ENCODE data around the gene ZGRF1.
"Not testable (repeated sequence)": the region's sequence is repeated elsewhere in the genome, so short reads cannot be mapped to it uniquely, and the experiment has no call there.

ZGRF1 gene

GRCh38 chr4:112523008-112523721 is 113.5 kb downstream of the ZGRF1 start:
- Histone ChIP-seq H3K27me3 (ENCODE audit: insufficient read depth, poor library complexity, severe bottlenecking) (peaks cover 43% of the 10 kb centered on the region), H3K4me3 (replicated peaks; ENCODE audit: insufficient read depth, low read length) (peak overlapping the region; percentile 48), H3K27ac (replicated peaks) (no peak overlapping the region)
- DNase-seq (ENCODE audit: low read depth in 1 of 2, low spot score in 1 of 2) = peak in 1 of 2 experiments; percentile 72
- TF ChIP-seq SPI1 (IDR thresholded peaks at IDR 0.05; ENCODE audit: borderline replicate concordance, low read depth) (no peak), GABPA (IDR thresholded peaks at IDR 0.05; ENCODE audit: low read depth) (no peak)
- TF ChIP-seq, protein P1, sequence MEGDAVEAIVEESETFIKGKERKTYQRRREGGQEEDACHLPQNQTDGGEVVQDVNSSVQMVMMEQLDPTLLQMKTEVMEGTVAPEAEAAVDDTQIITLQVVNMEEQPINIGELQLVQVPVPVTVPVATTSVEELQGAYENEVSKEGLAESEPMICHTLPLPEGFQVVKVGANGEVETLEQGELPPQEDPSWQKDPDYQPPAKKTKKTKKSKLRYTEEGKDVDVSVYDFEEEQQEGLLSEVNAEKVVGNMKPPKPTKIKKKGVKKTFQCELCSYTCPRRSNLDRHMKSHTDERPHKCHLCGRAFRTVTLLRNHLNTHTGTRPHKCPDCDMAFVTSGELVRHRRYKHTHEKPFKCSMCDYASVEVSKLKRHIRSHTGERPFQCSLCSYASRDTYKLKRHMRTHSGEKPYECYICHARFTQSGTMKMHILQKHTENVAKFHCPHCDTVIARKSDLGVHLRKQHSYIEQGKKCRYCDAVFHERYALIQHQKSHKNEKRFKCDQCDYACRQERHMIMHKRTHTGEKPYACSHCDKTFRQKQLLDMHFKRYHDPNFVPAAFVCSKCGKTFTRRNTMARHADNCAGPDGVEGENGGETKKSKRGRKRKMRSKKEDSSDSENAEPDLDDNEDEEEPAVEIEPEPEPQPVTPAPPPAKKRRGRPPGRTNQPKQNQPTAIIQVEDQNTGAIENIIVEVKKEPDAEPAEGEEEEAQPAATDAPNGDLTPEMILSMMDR (IDR thresholded peaks at IDR 0.05; ENCODE audit: insufficient read depth, low read length) = peak; percentile 2

GRCh38 chr4:112522431-112522830 is 114.3 kb downstream of the ZGRF1 start:
- not testable (repeated sequence) for H3K4me3 ChIP-seq (replicated peaks; ENCODE audit: insufficient read depth, low read length)
- peaks cover 51% of the 10 kb centered on the region for H3K27me3 ChIP-seq (ENCODE audit: insufficient read depth, poor library complexity, severe bottlenecking)

DNA sequence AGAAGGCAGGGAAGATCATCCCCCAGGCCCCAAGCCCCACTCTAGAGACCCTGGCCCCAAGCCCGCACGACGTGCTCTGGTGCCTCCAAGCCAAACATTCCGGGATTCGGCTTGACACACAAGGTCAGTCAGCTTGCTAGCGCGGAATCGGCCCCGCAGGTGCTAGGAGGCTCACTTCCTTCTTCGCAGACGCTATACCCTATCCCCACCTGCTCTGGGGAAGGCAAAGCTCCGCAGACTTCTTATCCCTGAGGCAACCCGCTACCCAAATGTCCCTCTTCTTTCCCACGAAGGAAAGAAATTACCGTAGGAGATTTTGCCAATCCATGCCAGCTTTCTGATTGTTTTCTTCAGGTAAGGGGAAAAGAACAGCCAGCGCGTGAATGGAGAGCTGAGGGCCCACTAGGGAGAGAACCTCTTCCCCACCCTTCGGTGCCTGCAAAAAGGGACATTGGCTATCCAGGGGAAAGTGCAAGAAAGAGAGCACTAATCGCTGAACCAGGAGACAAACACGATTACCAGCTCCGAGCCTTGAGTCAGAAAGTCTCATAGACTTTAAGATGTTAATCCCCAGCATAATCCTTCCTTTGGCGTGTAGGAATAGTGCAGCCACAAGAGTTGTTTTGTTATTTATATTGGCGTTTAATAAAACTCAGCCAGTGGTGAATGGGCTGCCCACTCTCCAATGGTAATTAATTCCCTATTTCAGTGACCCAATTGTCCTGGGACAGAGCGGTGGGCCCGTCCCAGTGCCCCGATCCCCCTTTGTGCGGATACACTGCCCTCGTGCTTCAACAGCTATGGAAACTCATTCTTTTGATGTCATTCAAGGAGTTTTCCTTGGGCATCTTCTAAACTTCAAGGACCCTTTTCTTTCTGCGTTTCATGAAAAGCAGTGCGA is 115.3 kb downstream of the ZGRF1 start:
- DNase-seq (ENCODE audit: low read depth in 1 of 2, low spot score in 1 of 2) = no peak
- Histone ChIP-seq H3K4me3 (replicated peaks; ENCODE audit: insufficient read depth, low read length) (no peak overlapping the region), H3K27me3 (ENCODE audit: insufficient read depth, poor library complexity, severe bottlenecking) (peaks cover 61% of the 10 kb centered on the region), H3K27ac (replicated peaks) (no peak overlapping the region)
- no peak for TF ChIP-seq POLR2AphosphoS5 (IDR thresholded peaks at IDR 0.05; ENCODE audit: low read depth)

More at GRCh38 chr4:112522431-112522830, 114.3 kb downstream of the ZGRF1 start:
- not testable (repeated sequence) for DNase-seq (ENCODE audit: low read depth in 1 of 2, low spot score in 1 of 2); H3K27ac ChIP-seq (replicated peaks)

DNA sequence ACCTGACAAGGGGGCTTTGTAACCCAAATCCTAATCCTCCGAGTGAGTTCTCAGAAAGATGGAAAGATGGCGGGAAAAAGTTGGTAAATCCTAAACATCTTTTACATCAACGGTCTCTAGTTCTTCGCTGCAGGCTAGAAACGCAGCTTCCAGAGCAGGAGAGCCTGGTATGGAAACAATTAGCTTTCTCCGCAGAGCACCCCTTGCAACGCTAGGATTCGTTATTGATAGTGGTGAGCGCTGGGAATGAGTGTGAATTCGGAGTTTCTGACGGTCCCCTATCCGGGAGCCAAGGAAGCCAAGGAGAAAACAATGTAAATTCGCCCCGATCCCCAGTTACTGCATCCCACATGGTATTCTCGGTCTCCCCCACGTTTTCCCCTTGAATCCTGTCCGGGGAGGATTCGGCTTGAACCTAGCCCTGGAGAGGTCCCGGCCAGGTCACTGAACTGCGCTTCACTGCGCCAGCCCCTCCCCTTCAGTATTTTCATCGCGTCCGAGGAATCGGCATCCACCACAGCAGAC is 116.0 kb downstream of the ZGRF1 start:
- no peak for DNase-seq (ENCODE audit: low read depth in 1 of 2, low spot score in 1 of 2)
- Histone ChIP-seq H3K4me3 (replicated peaks; ENCODE audit: insufficient read depth, low read length) (no peak overlapping the region), H3K27ac (replicated peaks) (no peak overlapping the region), H3K27me3 (ENCODE audit: insufficient read depth, poor library complexity, severe bottlenecking) (peaks cover 63% of the 10 kb centered on the region)
- TF ChIP-seq SPI1 (IDR thresholded peaks at IDR 0.05; ENCODE audit: borderline replicate concordance, low read depth) (no peak), POLR2AphosphoS5 (IDR thresholded peaks at IDR 0.05; ENCODE audit: low read depth) (no peak), GABPA (IDR thresholded peaks at IDR 0.05; ENCODE audit: low read depth) (no peak)
- TF ChIP-seq, protein P1 (IDR thresholded peaks at IDR 0.05; ENCODE audit: insufficient read depth, low read length) = no peak
- TF ChIP-seq, protein P2, sequence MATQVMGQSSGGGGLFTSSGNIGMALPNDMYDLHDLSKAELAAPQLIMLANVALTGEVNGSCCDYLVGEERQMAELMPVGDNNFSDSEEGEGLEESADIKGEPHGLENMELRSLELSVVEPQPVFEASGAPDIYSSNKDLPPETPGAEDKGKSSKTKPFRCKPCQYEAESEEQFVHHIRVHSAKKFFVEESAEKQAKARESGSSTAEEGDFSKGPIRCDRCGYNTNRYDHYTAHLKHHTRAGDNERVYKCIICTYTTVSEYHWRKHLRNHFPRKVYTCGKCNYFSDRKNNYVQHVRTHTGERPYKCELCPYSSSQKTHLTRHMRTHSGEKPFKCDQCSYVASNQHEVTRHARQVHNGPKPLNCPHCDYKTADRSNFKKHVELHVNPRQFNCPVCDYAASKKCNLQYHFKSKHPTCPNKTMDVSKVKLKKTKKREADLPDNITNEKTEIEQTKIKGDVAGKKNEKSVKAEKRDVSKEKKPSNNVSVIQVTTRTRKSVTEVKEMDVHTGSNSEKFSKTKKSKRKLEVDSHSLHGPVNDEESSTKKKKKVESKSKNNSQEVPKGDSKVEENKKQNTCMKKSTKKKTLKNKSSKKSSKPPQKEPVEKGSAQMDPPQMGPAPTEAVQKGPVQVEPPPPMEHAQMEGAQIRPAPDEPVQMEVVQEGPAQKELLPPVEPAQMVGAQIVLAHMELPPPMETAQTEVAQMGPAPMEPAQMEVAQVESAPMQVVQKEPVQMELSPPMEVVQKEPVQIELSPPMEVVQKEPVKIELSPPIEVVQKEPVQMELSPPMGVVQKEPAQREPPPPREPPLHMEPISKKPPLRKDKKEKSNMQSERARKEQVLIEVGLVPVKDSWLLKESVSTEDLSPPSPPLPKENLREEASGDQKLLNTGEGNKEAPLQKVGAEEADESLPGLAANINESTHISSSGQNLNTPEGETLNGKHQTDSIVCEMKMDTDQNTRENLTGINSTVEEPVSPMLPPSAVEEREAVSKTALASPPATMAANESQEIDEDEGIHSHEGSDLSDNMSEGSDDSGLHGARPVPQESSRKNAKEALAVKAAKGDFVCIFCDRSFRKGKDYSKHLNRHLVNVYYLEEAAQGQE (IDR thresholded peaks at IDR 0.05; ENCODE audit: insufficient replicate concordance, low read depth) = no peak

DNA sequence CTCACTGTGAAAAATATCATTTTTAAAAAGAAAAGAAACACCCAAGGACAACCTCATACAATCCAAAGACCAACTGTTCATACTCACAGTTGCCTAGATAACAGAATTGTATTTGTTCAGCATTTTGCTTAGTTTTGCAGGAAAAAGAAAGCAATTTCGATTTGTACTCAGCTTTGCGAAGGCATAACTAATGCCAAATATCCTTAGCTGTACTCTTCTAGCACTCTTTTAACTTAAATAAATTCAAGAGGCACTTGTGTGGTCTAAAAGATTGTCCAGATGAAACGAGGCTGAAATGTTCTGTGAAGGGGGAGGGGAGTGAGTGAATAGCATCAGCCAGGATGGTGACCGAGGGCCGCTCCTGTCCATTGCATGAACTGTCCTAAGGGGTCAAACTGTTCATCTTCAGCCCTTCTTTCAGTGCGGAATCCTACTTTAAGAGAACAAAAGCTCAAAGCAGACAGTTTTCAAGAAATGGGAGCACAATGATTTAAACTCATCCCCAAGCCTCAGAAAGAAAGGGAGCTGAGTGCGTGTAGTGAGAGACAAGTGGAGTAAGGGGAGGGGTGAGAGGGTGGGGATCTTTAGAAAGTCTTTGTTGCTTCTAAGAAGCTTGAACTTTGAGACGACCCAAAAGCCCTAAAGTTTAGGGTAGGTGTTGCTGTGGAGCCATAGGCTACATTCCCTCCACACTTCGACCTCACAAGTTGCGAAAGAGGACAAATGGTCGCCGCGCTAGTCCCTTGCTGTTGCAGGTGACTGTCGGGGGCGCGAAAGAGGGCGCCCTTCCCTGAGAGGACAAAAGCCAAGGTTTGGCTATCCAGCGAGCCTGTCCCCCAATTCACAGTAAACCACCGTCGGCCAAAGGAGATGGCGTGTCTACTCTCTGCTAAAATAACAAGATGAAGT is 116.8 kb downstream of the ZGRF1 start:
- no peak for DNase-seq (ENCODE audit: low read depth in 1 of 2, low spot score in 1 of 2)
- no peak for TF ChIP-seq SPI1 (IDR thresholded peaks at IDR 0.05; ENCODE audit: borderline replicate concordance, low read depth)
- H3K27ac ChIP-seq (replicated peaks) = no peak overlapping the region
- H3K27me3 ChIP-seq (ENCODE audit: insufficient read depth, poor library complexity, severe bottlenecking) = peaks cover 63% of the 10 kb centered on the region
- no peak overlapping the region for H3K4me3 ChIP-seq (replicated peaks; ENCODE audit: insufficient read depth, low read length)

All from HL-60 (cell line).